Measurements from ENCODE around the gene SVIL. TPM values are rescaled to one million over a fixed set of nuclear protein-coding genes. Genes with fewer than 3 reads are reported as not detected.

The SVIL gene
- total RNA-seq, 1 donor from 2014 or later = 25.1 TPM

GRCh38 chr10:29535012-29535777 lies 99.6 kb downstream of the SVIL start:
- no peak overlapping the region for H3K4me3 Mint-ChIP-seq
- H3K27ac Mint-ChIP-seq = no peak overlapping the region
- Histone ChIP-seq H3K27me3 (no peaks in the 10 kb centered on the region), H4K20me1 (ENCODE audit: low read depth) (peaks cover 4% of the 10 kb centered on the region), H3F3A (ENCODE audit: low read depth) (peaks cover 18% of the 10 kb centered on the region), H3K9ac (no peak overlapping the region), H3K79me2 (ENCODE audit: low read depth) (no peaks in the 10 kb centered on the region), H3K36me3 (no peaks in the 10 kb centered on the region), H3K27ac (no peak overlapping the region), H3K4me2 (peak overlapping the region; percentile 30), H3K4me1 (peaks cover 24% of the 10 kb centered on the region), H2AFZ (replicated peaks) (no peak overlapping the region), H3K4me3 (no peak overlapping the region), H3K9me3 (ENCODE audit: low read depth) (no peaks in the 10 kb centered on the region)
- H3K27me3 Mint-ChIP-seq (ENCODE audit: insufficient read depth, low read depth) = peaks cover 6% of the 10 kb centered on the region
- DNase-seq (ENCODE audit: low spot score) = peak; percentile 70
- peaks cover 39% of the 10 kb centered on the region for H3K4me1 Mint-ChIP-seq
- peak; percentile 87 for TF ChIP-seq CTCF (IDR thresholded peaks at IDR 0.05)
- TF ChIP-seq EZH2phosphoT487 (IDR thresholded peaks at IDR 0.05) = no peak
- no peaks in the 10 kb centered on the region for H3K9me3 Mint-ChIP-seq
- peaks cover 8% of the 10 kb centered on the region for H3K36me3 Mint-ChIP-seq

GRCh38 chr10:29534590-29534989 lies 100.2 kb downstream of the SVIL start:
- Mint-ChIP-seq H3K27ac (peak overlapping the region; percentile 67), H3K4me3 (no peak overlapping the region), H3K4me1 (peaks cover 44% of the 10 kb centered on the region), H3K9me3 (no peaks in the 10 kb centered on the region), H3K36me3 (peaks cover 8% of the 10 kb centered on the region), H3K27me3 (ENCODE audit: insufficient read depth, low read depth) (peaks cover 6% of the 10 kb centered on the region)
- Histone ChIP-seq H3F3A (ENCODE audit: low read depth) (peaks cover 24% of the 10 kb centered on the region), H3K27me3 (no peaks in the 10 kb centered on the region), H3K4me2 (no peak overlapping the region), H3K27ac (no peak overlapping the region), H3K79me2 (ENCODE audit: low read depth) (no peaks in the 10 kb centered on the region), H3K36me3 (no peaks in the 10 kb centered on the region), H3K9me3 (ENCODE audit: low read depth) (no peaks in the 10 kb centered on the region), H3K4me3 (no peak overlapping the region), H3K4me1 (peaks cover 25% of the 10 kb centered on the region), H2AFZ (replicated peaks) (no peak overlapping the region), H4K20me1 (ENCODE audit: low read depth) (peaks cover 4% of the 10 kb centered on the region), H3K9ac (no peak overlapping the region)
- TF ChIP-seq CTCF (IDR thresholded peaks at IDR 0.05) (no peak), EZH2 (IDR thresholded peaks at IDR 0.05) (no peak), EZH2phosphoT487 (IDR thresholded peaks at IDR 0.05) (no peak)
- no peak for DNase-seq (ENCODE audit: low spot score)

GRCh38 chr10:29533696-29534285 lies 101.0 kb downstream of the SVIL start:
- H3K79me2 ChIP-seq (ENCODE audit: low read depth) = no peaks in the 10 kb centered on the region
- Mint-ChIP-seq H3K9me3 (no peaks in the 10 kb centered on the region), H3K36me3 (peaks cover 13% of the 10 kb centered on the region), H3K4me3 (no peak overlapping the region), H3K27ac (peak overlapping the region; percentile 51), H3K4me1 (peaks cover 49% of the 10 kb centered on the region), H3K27me3 (ENCODE audit: insufficient read depth, low read depth) (peaks cover 6% of the 10 kb centered on the region)
- no peak overlapping the region for H3K9ac ChIP-seq
- H4K20me1 ChIP-seq (ENCODE audit: low read depth) = peaks cover 4% of the 10 kb centered on the region
- no peak for DNase-seq (ENCODE audit: low spot score)
- H3K36me3 ChIP-seq = no peaks in the 10 kb centered on the region
- H3K4me1 ChIP-seq = peaks cover 25% of the 10 kb centered on the region
- H3K27ac ChIP-seq = no peak overlapping the region
- H2AFZ ChIP-seq (replicated peaks) = no peak overlapping the region
- H3K9me3 ChIP-seq (ENCODE audit: low read depth) = no peaks in the 10 kb centered on the region
- no peak overlapping the region for H3K4me3 ChIP-seq
- no peaks in the 10 kb centered on the region for H3K27me3 ChIP-seq
- H3F3A ChIP-seq (ENCODE audit: low read depth) = peaks cover 24% of the 10 kb centered on the region
- TF ChIP-seq EZH2phosphoT487 (IDR thresholded peaks at IDR 0.05) = no peak
- no peak for TF ChIP-seq EZH2 (IDR thresholded peaks at IDR 0.05)
- no peak for TF ChIP-seq CTCF (IDR thresholded peaks at IDR 0.05)
- H3K4me2 ChIP-seq = no peak overlapping the region
